AG04449 (cell line): ENCODE measurements around the gene PNP.

ENCODE experiments used
- CTCF ChIA-PET: fragments of 350-600 bp; formaldehyde crosslinking; extraction: SDS; loops from one replicate; lab custom pipeline; 2021; ENCODE audit warnings: antibody characterized with exemption; lab: Yijun Ruan, JAX
- POLR2A ChIA-PET: fragments of 400-600, 350-600 bp; formaldehyde crosslinking; extraction: SDS; loops from one replicate; lab custom pipeline; 2020; ENCODE audit warnings: antibody characterized with exemption, inconsistent platforms; lab: Yijun Ruan, JAX
- DNase-seq: peaks from one replicate; pipeline ENCODE4 v3.0.0-alpha.2; 2010; ENCODE audit warnings: low read depth, low spot score
- H3K4me3 ChIP-seq: 2 replicates; pipeline ENCODE4 v1.5.1; 2011; ENCODE audit warnings: low read depth, mild to moderate bottlenecking, control low read depth, low read length
- TF ChIP-seq, protein P1 (sequence below): IDR thresholded peaks from one replicate; pipeline ENCODE4 v1.5.1; 2011; ENCODE audit warnings: mild to moderate bottlenecking, moderate library complexity, low read length, control low read depth, inconsistent platforms; ENCODE audit not compliant: insufficient read depth; ENCODE audit errors: missing control alignments

The PNP gene

GRCh38 chr14:20469890-20470602 is 840 bp downstream of the PNP start:
- peak overlapping the region; percentile 94 for H3K4me3 ChIP-seq
- CTCF ChIA-PET: interaction anchor here (0.8 to 1.3 kb wide), 4 partner anchors 53 to 136 kb away, joined by 4 to 6 read pairs (median 4); no protein-coding TSS in a partner anchor
- TF ChIP-seq, protein P1, sequence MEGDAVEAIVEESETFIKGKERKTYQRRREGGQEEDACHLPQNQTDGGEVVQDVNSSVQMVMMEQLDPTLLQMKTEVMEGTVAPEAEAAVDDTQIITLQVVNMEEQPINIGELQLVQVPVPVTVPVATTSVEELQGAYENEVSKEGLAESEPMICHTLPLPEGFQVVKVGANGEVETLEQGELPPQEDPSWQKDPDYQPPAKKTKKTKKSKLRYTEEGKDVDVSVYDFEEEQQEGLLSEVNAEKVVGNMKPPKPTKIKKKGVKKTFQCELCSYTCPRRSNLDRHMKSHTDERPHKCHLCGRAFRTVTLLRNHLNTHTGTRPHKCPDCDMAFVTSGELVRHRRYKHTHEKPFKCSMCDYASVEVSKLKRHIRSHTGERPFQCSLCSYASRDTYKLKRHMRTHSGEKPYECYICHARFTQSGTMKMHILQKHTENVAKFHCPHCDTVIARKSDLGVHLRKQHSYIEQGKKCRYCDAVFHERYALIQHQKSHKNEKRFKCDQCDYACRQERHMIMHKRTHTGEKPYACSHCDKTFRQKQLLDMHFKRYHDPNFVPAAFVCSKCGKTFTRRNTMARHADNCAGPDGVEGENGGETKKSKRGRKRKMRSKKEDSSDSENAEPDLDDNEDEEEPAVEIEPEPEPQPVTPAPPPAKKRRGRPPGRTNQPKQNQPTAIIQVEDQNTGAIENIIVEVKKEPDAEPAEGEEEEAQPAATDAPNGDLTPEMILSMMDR: no peak
- POLR2A ChIA-PET: interaction anchor here (0.6 to 2.0 kb wide), 9 partner anchors 8 to 61 kb away, joined by 3 to 19 read pairs (median 5); partner anchors contain the start of genes APEX1, OSGEP, PIP4P1 and TEP1
- no peak for DNase-seq

- no peak for DNase-seq
- ChIA-PET CTCF (interaction anchor here (1.3 kb wide), 2 partner anchors 55 to 135 kb away, joined by 4 to 6 read pairs; no protein-coding TSS in a partner anchor), POLR2A (interaction anchor here (1.1 to 1.6 kb wide), 4 partner anchors 9 to 62 kb away, joined by 3 to 14 read pairs (median 8); partner anchors contain the start of gene PIP4P1)
- TF ChIP-seq, protein P1: no peak
- H3K4me3 ChIP-seq: peak overlapping the region; percentile 94
These were observed 1.3 kb downstream of the PNP start for GRCh38 chr14:20470603-20470901.

DNA sequence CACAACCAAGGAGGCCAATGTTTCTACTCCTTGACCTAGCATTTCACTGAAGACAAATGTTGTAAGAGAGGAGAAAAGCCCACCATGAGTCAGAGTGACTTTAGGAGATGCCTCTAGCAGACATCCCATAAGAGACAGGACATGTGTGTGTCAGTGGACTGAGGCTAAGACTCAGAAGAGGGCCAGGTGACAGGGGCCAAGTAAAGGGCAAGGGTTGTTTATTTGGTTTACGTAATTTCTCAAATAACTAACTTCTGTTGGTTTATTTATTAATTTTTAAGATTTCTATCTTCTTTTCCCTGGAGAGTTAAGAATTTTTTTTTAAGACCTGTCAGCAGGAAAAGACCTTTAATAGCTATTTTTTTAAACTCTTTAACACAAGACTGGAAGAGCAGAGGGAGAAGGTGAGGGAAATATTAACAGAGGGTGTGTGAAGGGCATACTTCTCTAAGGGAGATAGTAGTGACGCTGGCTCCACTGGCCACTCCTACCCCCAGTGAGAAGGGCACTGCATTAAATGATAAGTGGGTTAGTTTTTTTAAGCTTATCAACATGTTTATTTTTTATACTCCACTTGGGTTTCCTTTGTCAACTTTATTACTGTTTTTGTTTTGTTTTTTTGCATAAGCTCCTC is 3.4 kb downstream of the PNP start:
- ChIA-PET CTCF (interaction anchor here (1.0 to 1.5 kb wide), 3 partner anchors 14 to 143 kb away, joined by 3 to 4 read pairs (median 4); no protein-coding TSS in a partner anchor), POLR2A (no interaction called here)
- no peak overlapping the region for H3K4me3 ChIP-seq
- no peak for DNase-seq
- TF ChIP-seq, protein P1: no peak

DNA sequence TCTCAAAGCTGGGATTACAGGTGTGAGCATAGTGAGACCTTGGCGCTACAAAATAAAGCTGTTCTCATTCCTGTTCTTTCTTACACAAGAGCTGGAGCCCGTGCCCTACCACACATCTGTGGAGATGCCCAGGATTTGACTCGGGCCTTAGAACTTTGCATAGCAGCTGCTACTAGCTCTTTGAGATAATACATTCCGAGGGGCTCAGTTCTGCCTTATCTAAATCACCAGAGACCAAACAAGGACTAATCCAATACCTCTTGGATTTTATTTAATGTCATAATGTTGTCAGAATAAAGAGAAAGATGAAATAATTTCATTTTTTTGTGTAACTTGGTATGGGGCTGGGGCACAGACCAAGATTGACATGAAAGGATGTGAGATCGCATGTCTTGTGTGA is 7.6 kb downstream of the PNP start:
- TF ChIP-seq, protein P1: no peak
- ChIA-PET CTCF (interaction anchor here (1.5 kb wide), 1 partner anchor 15 kb away, joined by 3 read pairs; the partner anchor contains the start of gene PIP4P1), POLR2A (interaction anchor here (1.6 kb wide), 1 partner anchor 15 kb away, joined by 4 read pairs; the partner anchor contains the start of gene PIP4P1)
- no peak overlapping the region for H3K4me3 ChIP-seq
- no peak for DNase-seq

GRCh38 chr14:20477211-20477876 is 8.1 kb downstream of the PNP start:
- POLR2A ChIA-PET: interaction anchor here (1.4 kb wide), 1 partner anchor 8 kb away, joined by 5 read pairs; no protein-coding TSS in a partner anchor
- no peak overlapping the region for H3K4me3 ChIP-seq
- TF ChIP-seq, protein P1: no peak
- CTCF ChIA-PET: no interaction called here
- no peak for DNase-seq

DNA sequence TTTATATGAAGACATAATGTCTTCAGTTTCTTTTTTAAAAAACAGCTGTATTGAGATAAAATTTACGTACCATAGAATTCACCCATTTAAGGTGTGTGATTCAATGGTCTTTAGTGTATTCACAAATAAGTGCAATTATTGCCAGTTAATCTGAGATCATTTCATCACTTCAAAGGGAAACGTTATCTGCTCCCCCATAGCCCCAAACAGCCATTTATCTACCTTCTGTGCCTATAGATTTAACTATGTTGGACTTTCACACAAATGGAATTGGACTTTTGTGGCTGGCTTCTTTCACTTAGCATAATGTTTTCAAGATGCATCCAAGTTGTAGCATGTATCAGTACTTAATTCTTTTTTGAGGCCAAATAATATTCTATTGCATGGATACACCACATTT is 9.7 kb downstream of the PNP start:
- H3K4me3 ChIP-seq: no peak overlapping the region
- TF ChIP-seq, protein P1: no peak
- no peak for DNase-seq
- POLR2A ChIA-PET: interaction anchor here (1.0 to 1.4 kb wide), 2 partner anchors 9 to 10 kb away, joined by 3 to 5 read pairs; no protein-coding TSS in a partner anchor
- CTCF ChIA-PET: interaction anchor here (1.0 kb wide), 1 partner anchor 52 kb away, joined by 3 read pairs; no protein-coding TSS in a partner anchor
